Hindlimb muscle (tissue), 1 donor: ENCODE measurements around the gene SH3PXD2A. TPM values are rescaled to one million over a fixed set of nuclear protein-coding genes. Genes with fewer than 3 reads are reported as not detected.
"Not testable (repeated sequence)": the region's sequence is repeated elsewhere in the genome, so short reads cannot be mapped to it uniquely, and the experiment has no call there.

Source experiments
- DNase-seq: peaks from one replicate; pipeline ENCODE4 v3.0.0-alpha.2; 2013
- polyA plus RNA-seq: library from polyadenylated mRNA; unstranded; fragments of 120-200 nt; gene quantifications from one replicate; pipeline ENCODE4 v1.2.1, GENCODE V29; 2013; ENCODE audit not compliant: insufficient read length

SH3PXD2A gene
- polyA plus RNA-seq, 1 donor, result 81.1 TPM

DNA sequence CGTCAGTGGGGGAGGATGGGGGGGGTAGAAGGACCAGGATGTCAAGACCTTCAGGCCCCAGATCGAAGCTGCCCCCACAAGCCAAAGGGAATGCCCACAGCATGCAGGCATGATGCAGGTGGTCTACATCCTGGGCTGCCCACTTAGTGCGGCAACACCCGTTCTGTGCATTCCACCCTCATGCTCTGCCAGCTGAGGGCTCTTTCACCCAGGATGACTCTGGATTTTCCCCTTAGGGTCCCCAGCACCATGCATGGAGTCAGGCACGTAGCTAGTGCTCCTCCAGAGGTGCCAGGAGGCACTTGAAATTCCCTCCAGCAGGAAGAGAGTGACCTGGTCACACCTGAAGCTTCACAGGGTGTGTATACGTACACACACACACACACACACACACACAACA, 66.2 kb downstream of the SH3PXD2A start:
- no peak for DNase-seq

DNA sequence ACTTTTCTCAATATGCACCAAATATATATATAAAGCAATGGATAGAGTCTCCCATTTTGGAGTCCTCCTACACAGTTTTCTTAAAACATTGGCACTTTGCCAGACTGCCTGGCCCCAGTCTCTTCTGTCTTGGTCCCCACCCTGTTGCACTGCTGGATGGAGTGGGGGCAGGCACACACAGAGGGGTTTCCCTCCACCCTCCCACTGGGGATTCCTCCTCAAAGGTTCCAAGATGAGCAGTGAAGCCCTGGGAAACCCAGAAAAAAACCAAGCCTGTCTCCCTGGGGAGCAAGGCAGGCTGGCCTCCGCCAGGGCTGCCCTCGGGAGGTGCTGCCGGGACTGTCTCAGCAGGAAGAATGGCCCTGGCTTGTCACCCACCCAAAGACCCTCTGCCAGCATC, 68.0 kb downstream of the SH3PXD2A start:
- DNase-seq, result peak; percentile 35

DNA sequence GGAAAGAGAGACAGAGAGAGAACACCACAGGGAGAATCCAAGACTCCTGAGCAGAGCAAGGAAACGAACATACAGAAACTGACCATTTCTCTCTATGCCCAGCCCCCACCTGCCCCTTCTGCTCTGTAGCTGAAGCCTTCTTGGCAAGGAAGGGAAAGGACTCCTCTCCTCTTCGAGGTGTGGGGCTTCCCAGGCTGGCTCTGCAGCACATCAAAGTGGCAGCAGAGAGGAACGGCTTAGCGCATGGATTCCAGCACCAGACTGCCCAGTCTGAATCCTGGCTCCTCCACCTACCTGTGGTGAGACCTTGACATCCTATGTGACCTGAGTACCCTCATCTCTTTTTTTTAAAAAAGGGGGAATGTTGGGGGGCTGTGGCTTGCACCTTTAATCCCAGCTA, 69.4 kb downstream of the SH3PXD2A start:
- DNase-seq, result no peak

DNA sequence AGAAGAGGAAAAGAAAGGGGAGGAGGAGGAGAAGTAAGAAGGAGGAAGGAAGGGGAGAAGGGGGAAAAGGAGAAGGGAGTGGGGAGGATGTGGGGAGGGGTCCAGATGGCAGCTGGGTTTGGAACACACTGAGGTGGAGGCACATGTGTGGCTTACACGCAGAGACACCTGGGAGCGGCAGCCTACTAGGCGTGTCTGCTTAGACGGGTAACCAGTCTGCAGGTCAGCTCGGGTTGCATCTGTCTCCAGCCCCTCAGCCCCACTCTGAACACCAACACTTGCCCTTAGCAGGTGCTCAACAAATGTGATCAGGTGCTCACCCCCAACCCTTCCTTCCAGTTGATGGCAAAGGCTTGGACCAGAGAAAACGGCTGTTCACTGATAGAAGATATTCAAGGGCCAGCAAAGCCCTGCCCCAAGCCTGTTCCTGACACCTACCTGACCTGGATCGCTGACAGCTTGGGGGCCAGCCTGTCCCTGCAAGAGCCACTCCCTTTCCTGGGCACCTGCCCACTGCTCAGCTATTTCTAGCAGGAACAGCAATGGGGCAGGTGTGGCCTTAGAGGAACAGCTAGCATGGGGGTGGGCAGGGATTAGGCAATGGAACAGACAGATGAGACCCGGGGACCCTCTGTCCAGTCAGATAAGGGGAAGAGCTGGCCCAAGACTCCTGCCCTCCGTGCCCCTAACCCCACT, 70.5 kb downstream of the SH3PXD2A start:
- DNase-seq, result no peak

DNA sequence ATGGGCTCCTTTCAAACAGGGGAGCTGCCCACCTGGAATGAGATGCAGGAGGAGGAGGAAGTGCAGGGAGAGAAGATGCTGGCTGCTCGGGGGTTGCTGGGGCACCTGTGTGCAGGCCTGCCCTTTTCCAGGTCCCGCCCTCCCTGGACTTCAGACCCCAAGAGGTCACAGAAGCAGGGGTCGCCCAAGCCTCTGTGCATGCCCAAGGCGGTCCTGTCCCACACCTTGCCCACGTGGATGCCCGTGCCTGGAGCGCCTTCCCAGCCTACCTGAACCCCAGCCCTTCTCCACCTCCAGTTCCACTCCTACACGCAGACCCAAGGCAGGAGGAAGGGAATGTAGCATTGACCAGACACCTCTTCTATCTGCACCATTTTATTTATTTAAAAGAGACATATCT, 71.3 kb downstream of the SH3PXD2A start:
- DNase-seq, result no peak

DNA sequence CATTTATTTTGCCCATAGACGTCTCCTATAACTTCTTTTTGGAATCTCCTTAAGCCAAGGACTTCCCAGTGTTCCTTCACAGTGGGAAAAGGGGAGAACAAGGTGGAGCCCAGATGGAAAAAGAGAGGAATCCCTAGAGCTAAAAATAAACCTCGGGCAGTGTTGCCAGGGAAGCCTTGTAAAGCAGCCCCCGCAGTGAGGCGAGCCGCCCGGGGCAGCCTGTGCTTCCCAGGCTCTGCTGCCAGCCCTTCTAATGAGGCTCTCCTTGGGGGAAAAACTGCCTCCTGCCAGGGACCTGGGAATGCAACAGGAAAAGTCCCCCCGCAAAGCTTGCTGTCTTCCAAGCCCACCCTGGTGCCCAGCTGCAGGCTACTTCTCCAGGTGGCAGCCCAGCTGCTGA, 71.7 kb downstream of the SH3PXD2A start:
- peak; percentile 34 for DNase-seq

DNA sequence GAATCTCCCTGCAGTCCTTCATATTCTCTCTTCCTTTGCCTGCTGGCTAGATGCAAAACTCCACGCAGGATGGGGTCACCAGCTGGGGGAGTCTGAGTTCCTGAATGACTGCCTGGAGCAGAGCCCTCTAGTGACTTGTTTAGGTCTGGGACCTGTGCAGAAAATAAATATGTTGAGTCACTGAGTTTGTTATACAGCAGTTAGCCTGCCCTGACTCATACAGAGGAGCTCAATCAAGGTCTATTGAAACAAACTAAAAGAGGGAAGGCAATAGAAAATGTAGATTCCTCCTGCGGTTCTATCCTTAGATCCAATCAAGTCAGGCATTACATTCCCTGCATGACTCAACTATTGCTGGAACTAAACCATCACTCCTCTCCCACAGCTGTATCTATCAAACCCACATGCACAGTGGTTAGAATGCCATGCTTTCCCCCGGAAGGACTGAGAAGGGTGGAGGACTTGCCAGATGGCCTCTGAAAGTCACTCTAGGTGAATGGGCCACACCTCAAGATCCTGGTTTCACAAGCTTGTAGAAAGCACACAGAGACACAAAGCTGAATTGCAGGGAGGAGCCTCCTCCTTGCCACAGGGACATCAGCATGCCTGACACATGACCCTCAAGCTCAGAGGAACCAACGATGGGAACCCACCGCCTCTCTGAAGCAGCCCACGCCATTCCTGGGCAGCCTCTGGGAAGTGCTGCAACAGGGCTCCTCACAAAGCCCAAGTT, 73.9 kb downstream of the SH3PXD2A start:
- DNase-seq, result no peak

DNA sequence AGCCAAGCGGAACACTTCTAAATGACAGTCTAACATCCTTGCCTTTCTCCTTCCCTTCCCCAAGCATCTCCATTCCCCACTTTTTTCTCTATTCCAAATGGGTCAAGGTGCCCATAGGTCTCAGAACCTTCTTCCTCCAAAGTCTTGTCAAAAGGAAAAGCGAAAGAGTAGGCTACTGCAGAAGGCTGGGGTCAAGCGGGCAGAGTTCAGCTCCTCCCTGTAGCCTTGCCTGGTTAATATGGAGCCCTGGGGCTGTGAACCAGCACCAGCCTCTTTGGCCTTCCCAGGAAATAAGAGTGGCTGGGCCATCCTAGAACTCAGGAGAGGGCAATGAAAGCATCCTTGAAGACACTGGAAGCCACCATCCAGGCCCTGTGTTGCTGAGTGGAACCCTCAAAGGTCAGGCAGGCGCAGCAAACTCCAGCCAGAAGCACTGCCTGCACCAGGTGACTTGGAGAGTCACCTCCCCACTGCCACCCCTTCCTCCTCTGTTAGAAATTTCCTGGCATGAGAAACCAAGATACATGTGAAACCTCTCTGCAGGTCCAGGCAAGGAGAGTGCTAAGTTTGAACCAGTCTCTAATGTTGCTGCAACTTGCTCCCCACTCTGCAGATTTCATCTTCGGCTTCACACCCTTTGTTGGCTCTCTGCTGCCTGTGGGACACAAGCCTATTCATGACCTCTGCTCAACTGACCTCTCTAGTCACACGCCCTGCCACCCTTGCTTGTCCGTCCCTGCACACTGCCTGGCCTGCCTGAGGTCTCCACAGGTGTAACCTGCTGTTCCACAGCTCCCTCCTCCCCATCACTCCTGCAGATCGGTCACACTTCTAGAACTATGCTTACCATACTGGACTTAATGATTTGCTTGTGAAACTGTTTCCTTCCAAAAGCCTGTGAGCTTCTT, 74.9 kb downstream of the SH3PXD2A start:
- no peak for DNase-seq

DNA sequence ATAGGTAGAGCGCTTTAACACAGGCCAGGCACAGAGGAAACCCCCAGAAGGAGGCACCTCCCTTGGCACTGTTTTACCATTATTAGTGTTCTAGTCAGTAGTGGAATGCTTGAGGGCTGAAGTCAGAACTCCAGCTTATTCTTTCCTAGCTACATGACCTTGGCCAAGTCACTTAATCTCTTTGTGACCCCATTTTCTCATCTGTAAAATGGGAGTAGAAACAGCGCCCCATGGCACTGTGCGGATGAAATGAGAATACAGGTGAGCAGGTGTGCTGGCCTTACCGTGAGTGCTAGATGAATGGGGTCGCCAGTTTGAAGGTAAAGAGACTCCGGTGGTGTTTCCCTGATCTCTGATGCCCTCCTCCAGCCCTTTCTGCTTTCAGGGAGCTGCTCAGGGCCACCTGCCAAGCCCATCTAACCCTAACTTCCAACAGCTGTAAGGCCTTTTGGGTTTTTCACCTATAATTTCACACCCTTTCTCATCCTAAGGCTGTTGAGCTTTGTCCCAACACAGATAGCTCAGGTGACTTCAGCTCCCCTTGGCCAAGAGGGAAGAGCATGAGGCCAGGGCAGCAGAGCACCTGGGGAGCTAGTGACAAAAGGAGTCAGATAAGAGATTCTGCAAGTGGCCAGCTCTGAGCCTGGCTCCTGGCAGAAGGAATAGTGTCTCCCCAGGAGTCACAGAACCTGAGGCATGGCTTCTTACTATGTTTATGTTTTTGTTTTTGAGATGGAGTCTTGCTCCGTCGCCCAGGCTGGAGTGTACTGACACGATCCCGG, 76.8 kb downstream of the SH3PXD2A start:
- DNase-seq, result no peak

DNA sequence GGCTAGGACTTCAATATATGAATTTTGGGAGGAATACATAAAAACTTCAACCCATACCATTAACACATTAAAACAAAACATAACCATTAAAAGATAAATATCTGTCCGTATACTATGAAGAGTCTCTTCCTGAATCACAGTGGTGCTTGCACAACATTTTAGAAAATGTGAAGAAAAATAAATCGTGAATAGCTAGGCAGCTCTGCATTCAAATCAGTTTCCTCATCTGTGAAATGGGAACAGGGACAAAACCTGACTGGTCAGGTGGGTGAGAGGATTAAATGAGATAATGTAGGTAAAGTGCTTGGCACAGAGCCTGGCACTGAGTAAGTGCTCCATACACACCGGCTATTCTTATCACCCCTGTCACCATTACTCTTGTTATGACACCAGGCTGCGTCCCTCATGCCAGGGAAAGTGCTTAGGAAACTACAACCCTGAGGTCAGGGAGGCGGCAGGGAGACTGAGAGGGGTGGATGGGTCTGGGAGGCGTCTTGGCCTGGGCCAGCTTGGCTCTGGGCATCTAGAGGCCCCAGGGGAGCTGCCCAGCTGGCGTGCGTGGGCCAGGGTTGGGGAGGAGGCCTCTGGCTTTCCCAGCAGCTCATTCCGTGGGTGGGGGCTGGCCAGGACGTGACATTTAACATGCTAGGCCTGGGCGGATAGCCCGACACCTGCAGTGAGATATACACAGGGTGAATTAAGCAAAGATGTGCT, 78.3 kb downstream of the SH3PXD2A start:
- no peak for DNase-seq

DNA sequence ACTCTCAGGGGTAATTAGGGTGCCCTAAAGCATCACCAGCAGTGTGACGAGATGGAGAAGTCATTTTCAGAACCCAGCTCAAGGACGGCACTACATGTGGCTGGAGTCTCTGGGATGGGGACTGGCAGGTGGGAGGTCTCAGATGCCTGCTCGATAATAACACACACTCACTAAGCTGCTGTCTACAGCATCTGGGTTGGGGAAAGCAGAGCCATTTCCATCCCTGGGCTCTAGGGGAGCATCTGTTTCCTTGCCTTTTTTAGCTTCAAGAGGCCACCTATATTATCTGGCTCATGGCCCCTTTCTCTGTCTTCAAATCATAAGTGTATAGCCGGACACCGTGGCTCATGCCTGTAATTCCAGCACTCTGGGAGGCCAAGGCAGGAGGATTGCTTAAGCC, 79.6 kb downstream of the SH3PXD2A start:
- DNase-seq, result no peak

DNA sequence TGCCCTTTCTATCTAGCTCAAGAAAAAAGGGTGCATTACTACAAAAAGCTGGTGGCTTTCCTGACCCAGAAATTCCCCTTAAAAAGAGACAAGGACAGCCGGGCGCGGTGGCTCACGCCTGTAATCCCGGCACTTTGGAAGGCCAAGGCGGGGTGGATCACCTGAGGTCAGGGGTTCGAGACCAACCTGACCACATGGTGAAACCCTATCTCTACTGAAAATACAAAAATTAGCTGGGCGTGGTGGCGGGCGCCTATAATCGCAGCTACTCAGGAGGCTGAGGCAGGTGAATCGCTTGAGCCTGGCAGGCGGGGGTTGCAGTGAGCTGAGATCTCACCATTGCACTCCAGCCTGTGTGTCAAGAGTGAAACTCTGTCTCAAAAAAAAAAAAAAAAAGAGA, 82.5 kb downstream of the SH3PXD2A start:
- not testable (repeated sequence) for DNase-seq

DNA sequence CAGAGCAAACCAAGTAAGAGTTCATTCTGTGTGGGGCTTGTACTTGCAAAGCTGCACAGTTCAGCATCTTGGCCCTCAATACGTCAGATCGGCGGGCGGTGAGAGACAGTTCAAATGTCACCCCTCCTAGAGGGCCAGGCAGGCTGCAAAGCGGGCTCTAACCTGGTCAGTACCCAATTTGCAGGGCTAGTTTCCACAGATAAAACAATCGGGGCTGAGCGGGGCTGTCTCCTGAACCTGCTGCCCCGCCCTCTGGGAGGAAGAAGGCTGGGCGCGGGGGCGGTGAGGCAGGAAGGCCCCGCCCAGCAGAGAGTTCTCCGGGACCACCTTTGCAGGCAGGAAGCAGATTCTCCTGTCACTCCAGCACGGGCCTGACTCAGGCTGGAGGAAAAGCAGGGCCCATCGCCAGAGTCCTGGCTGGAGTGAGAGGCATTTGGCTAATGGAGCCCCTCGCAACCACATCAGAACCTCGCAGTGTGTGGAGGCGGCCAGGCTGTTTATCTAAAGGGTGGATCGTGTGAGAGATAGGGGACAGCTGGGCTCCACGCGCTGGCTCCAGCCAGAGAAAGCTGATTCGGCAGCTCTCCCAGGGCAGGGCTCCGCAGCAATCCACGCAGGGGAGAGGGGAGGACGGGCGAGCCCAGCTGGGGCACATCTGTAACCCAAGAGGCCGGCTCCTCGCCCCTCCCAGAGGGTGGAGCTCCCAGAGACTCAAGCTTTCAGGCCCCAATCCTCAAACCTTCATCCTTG, 83.1 kb downstream of the SH3PXD2A start:
- DNase-seq, result peak; percentile 74

DNA sequence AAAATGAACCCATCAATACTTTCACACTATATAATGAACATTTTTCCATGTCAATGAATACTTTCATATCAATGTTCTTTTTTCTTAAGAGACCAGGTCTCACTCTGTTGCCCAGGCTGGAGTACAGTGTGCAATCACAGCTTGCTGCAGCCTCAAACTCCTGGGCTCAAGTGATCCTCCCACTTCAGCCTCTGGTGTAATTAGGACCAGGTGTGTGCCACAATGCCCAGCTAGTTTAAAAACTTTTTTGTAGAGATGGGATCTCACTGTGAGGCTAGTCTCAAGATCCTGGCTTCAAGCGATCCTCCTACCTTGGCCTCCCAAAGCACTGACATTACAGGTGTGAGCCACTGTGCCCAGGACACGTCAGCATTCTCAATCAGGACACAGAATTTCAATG, 85.2 kb downstream of the SH3PXD2A start:
- DNase-seq, result no peak

DNA sequence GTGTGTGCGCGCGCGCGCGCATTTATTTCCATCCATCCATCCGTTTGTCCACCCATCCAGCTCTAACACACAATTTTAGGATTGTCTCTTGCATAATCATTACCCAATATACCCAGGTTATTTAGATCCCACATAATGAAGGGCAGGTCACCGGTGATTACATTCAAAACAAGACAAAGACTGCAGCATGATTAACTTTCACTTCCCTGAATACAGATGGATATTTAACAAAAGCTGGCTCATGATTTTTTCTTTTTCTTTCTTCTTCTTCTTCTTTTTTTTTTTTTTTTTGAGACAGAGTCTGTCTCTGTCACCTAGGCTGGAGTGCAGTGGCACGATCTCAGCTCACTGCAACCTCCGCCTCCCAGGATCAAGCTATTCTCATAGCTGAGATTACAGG, 86.2 kb downstream of the SH3PXD2A start:
- no peak for DNase-seq

DNA sequence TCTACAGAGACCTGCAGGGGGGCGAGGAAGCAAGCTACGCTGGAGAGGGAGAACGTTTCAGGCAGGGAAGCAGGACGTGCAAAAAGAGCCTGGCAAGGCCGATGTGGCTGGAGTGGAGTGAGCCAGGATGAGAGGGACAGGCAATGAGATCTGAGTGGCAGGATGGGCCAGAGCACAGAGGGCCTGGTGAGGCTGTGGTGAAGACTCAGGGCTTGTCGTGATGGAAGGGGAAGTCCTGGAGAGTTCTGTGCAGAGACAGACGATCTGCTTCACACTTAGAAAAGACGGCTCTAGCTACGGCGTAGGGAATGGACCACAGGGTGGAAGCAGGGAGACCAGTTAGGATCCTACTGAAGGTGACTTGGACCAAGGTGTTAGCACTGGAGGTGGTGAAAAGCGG, 87.0 kb downstream of the SH3PXD2A start:
- DNase-seq, result no peak

DNA sequence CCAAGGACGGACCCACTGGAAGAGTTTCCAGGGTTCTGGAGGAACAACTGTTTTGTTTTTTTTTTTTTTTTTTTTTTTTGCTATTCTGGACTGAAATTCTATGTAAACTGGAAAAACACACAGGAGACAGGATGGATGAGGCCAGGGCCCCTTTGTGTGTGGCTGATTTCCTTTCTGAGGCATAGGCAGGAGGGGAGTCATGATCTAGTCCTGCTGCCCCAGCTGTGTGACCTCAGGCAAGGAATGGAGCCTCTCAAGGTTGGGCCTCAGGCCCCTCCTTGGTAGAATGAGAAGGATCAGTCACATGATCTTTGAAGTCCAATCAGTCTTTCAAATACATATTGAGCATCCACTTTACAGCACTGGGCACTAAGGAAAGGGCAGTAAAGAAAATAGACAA, 87.6 kb downstream of the SH3PXD2A start:
- DNase-seq, result no peak

DNA sequence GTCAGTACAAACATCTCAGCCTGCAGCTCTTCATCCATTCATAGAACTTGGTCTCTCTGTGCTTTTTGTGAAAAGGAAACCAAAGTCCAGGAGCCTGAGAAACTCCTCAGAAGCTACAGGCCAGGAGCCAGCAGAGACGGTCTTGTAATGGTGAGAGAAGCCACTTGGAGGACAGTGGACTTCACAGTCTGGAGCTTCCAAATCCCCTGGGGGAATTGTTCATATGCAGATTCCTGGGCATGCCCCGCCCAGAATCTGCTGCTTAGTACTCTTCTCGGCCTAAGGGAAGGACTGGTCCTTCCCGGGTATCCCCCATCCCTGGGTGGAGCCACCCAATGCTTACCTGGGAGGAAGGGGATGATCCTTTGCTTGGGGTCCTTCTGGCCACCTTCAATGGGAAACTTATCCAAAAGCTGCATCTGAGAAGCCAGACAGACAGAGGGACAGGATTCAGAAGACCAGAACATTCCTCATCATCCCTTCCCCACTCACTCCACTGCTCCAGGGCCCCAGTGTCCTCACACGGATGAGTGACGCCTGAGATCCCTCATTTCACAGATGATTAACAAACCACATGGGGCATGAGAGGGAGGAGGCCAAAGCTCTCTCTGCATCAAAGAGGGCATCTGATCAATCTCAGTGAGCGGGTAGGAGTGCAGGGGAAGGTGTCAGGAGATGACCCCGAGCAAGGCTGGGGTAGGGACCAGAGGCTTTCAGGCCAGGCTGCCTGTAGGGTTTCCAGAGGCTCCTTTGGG, 88.4 kb downstream of the SH3PXD2A start:
- DNase-seq, result no peak

DNA sequence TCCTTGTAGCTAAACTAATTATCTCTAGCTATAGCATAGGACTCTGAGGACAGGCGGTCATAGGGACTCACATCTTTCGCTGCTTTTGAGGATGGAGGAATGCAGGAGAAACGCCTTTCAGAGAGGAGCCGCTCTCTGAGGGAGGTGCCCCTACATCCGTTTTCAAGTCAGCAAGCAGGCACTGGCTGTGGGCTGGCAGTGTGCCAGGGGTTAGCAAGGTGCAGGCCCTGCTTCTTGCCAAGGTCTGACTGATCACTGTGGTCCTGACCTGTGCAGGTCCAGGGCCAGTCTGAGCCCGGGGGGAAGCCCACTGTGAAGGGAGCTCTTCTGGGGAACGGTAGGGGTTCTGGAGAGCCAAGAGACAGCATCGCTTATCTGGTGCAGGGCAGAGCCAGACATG, 89.4 kb downstream of the SH3PXD2A start:
- no peak for DNase-seq

DNA sequence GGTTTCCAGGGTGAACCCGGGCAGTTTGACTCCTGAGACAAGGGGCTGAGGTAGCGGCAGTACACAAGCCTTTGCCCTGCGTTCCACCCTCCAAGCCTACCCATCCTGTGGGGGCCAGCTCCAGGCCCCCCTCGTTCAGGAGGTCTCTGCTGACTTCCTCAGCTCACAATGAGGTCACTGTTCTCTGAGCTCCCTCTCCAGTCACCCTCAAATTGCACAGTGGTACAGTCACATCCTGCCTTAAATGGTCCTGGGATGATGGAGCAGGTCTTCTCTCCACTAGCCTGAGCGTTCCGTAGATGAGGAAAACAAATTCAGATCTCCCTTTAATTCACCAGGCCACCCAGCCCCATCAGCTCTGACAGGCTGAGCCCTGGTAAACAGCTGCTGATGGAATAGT, 90.2 kb downstream of the SH3PXD2A start:
- no peak for DNase-seq
